Right kidney (tissue), 9 donors: ENCODE data around the gene NR2E3.

Experiments used
- DNase-seq: peaks from one replicate; pipeline ENCODE4 v3.0.0-alpha.2; 2016
- long read RNA-seq, 8 donors: transcript quantifications; one replicate each; lab custom pipeline, GENCODE V29; 2026

The NR2E3 gene
- long read RNA-seq, donor 1: 0 reads
- long read RNA-seq, donor 2: 0 reads
- long read RNA-seq, donor 3: 0 reads
- long read RNA-seq, donor 4: 0 reads
- long read RNA-seq, donor 5: 0 reads
- long read RNA-seq, donor 6: 0 reads
- long read RNA-seq, donor 7: 0 reads
- long read RNA-seq, donor 8: 0 reads

GRCh38 chr15:71810256-71811035 is at the start of gene NR2E3:
Gene NR2E3 (plus strand): TSS chr15:71810554. CDS start chr15:71810744, 190 bp downstream.
- no peak for DNase-seq

DNA sequence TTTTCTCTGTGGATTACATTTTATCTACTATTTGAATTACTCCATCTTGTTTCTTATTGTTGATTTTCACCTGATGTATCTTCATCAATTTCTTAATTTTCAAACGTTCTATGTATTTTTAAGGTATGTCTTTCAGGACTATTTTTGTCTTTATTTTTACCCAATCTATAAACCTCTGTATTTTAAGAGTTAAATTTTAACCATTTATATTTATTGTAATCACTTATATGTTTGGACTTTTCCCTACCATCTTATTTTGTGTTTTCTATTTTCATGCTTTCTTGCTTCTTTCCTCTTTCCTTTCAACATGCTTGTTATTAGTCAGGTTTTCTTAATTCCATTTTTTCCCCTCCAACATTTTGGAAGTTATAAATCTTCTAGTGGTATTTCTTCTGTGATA is 49.5 kb upstream of the NR2E3 start:
- DNase-seq: no peak

GRCh38 chr15:71761649-71762048 is 48.7 kb upstream of the NR2E3 start:
- no peak for DNase-seq

- no peak for DNase-seq
These were observed 42.2 kb upstream of the NR2E3 start for GRCh38 chr15:71768184-71768583.

- DNase-seq: no peak
These were observed 37.0 kb upstream of the NR2E3 start for GRCh38 chr15:71773206-71773859.

GRCh38 chr15:71775856-71776255 is 34.5 kb upstream of the NR2E3 start:
- no peak for DNase-seq

GRCh38 chr15:71776304-71776703 is 34.0 kb upstream of the NR2E3 start:
- no peak for DNase-seq

DNA sequence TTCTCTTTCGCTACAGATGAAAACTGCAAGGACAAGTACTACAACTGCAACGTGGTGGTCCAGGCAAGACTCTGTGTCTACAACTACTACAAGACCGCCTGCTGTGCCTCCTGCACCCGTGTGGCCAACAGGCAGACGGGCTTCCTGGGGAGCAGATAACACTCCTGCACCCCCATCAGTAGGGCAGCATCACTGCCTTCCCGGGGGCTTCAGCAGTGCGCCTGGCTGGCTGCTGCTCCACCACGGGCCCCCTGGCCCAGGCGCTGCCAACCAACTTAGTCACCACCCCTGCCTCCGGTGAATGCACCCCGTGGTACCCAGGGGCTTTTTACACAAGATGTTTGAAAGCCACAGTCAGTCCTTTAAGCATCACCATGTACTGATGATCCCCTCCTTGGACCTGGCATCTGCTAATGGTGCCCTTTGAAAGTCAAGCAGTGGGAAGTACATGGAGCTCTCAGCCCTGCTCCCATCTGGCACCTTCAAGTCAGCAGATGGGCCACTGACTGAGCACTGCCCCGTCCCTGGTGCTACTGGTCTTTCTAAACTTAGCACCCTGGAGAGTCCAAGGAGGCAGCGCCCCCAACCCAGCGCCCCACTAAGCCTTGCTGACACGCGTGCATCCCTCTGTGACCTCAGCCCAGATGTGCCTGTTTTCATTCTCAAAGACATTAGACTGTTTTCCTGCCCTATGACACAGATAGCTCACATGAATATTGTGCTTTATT is 33.0 kb upstream of the NR2E3 start:
- no peak for DNase-seq

- no peak for DNase-seq
These were observed 31.1 kb upstream of the NR2E3 start for GRCh38 chr15:71779073-71779797.

- DNase-seq: peak; percentile 65
These were observed 30.0 kb upstream of the NR2E3 start for GRCh38 chr15:71780115-71780976.

DNA sequence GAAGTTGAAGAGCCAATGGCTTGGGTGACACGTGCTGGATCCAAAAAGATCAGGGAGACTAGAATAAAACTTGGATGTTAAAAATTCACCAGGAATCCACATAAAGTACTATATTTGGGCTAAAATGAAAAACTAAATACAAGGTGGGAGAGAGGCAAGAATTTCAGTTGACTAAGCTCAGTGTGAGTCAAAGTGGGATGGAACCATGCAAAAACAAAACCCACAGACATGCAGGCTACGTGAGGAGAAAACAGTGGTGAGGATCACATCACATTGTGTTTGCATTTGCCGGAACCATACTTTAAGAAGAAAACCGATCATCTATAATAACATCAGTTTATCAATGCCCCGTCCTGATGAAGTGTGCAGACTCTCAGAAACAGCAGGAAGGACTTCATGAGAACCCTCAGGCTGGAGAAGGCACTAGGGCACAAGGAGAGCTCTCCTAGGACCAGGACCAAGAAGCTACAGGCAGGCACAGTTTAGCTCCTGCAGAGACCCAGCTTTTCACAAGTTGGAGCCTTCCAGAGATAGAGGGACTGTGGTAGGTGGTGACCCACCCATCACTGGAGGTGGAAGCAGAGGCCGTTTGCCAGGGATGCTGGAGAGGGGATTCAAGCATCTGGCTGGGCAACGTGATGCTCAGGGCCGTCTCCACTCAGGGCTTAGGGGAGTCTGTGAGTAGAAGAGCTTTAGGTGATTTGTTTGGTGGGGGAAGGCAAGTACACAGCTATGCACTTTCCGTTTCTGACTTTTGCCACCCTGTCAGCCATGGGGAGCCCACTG is 29.0 kb upstream of the NR2E3 start:
- no peak for DNase-seq

DNA sequence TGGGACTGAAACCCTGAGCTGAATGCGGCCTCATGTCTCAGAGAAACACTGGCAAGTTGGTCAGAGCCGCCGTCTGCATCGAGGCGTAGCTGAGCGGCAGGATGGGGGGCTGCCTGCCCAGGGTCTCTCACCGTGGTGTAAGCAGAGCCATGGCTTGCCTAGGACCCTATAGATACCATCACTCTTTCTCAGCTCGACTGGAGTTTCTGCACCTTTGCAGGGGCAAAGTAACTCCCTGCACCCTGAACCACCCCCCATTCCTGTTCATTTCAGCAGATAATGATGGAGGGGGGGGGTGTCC is 28.4 kb upstream of the NR2E3 start:
- DNase-seq: no peak

DNA sequence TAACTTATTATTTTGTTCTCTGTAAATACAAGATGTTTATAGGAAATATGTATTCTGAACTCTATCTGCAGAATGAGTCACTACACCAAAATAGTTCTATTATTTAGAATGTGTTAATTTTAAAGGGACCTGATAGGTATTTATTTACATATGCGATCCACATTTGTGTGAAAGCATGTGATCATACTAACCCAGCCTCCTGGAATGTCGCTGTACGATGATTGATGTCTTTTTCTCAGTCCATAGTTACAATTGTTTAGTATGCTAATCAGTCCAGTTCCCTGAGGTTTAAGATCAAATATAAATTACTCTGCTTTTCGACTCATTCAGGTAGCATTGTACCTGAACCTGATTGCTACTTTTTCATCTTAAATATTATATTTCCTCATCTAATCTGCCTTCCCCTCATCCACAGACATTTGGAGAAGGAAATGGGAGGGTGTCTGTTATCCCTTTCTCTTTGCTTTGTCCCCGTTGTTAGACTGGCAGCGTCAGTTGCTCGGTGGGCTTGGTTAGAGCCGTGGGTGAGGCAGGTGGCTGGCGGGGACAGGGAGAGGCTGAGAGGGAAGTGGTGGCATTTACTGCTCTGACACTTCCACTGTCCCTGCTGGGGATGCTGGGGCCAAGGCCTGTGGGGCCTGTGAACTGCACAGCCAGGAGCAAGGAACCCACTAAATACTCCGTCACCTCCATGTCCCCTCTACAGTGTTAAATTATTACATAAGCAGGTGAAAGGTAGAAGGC is 27.8 kb upstream of the NR2E3 start:
- DNase-seq: no peak

- no peak for DNase-seq
These were observed 25.6 kb upstream of the NR2E3 start for GRCh38 chr15:71784719-71785118.

- no peak for DNase-seq
These were observed 24.4 kb upstream of the NR2E3 start for GRCh38 chr15:71785996-71786395.

GRCh38 chr15:71786673-71787072 is 23.7 kb upstream of the NR2E3 start:
- DNase-seq: no peak

GRCh38 chr15:71788646-71789579 is 21.4 kb upstream of the NR2E3 start:
- no peak for DNase-seq

GRCh38 chr15:71789616-71790015 is 20.7 kb upstream of the NR2E3 start:
- DNase-seq: no peak

DNA sequence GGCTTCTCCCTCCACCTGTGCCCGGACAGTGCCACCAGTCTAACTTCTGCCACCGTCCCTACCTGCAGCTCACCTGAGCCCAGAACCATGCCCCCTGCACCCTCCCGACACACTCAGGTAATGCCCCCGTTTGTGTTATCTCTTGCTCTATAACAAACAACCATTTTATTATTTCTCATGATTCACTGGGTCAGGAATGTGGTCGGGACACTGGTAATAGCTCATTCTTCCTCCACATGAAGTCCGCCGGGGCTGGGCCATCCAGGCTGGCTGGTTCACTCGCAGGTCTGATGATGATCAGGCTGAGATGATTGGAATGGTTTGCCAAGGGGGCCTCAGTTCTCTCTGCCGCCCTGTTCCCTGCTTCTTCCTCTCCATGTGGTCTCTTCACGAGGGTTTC is 20.3 kb upstream of the NR2E3 start:
- DNase-seq: no peak
